ENCODE data around the gene OR2V2.
A peak's percentile ranks its signal among the peaks of the same experiment; 100 is the strongest.

OR2V2 gene

GRCh38 chr5:181192337-181193046 lies 45.1 kb downstream of the OR2V2 start:
- Histone ChIP-seq H3K27me3 (ENCODE audit: insufficient read depth, poor library complexity, severe bottlenecking) (no peaks in the 10 kb centered on the region), H3K27ac (replicated peaks) (peak overlapping the region; percentile 81), H3K4me3 (replicated peaks; ENCODE audit: insufficient read depth, low read length) (peak overlapping the region; percentile 86)
- DNase-seq (ENCODE audit: low read depth in 1 of 2, low spot score in 1 of 2), result no peak
- no peak for TF ChIP-seq CTCF (IDR thresholded peaks at IDR 0.05; ENCODE audit: insufficient read depth, low read length)
- no peak for TF ChIP-seq GABPA (IDR thresholded peaks at IDR 0.05; ENCODE audit: low read depth)
- TF ChIP-seq, protein P1, sequence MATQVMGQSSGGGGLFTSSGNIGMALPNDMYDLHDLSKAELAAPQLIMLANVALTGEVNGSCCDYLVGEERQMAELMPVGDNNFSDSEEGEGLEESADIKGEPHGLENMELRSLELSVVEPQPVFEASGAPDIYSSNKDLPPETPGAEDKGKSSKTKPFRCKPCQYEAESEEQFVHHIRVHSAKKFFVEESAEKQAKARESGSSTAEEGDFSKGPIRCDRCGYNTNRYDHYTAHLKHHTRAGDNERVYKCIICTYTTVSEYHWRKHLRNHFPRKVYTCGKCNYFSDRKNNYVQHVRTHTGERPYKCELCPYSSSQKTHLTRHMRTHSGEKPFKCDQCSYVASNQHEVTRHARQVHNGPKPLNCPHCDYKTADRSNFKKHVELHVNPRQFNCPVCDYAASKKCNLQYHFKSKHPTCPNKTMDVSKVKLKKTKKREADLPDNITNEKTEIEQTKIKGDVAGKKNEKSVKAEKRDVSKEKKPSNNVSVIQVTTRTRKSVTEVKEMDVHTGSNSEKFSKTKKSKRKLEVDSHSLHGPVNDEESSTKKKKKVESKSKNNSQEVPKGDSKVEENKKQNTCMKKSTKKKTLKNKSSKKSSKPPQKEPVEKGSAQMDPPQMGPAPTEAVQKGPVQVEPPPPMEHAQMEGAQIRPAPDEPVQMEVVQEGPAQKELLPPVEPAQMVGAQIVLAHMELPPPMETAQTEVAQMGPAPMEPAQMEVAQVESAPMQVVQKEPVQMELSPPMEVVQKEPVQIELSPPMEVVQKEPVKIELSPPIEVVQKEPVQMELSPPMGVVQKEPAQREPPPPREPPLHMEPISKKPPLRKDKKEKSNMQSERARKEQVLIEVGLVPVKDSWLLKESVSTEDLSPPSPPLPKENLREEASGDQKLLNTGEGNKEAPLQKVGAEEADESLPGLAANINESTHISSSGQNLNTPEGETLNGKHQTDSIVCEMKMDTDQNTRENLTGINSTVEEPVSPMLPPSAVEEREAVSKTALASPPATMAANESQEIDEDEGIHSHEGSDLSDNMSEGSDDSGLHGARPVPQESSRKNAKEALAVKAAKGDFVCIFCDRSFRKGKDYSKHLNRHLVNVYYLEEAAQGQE (IDR thresholded peaks at IDR 0.05; ENCODE audit: insufficient replicate concordance, low read depth), result no peak
- no peak for TF ChIP-seq POLR2AphosphoS5 (IDR thresholded peaks at IDR 0.05; ENCODE audit: low read depth)
- no peak for TF ChIP-seq SPI1 (IDR thresholded peaks at IDR 0.05; ENCODE audit: borderline replicate concordance, low read depth)

DNA sequence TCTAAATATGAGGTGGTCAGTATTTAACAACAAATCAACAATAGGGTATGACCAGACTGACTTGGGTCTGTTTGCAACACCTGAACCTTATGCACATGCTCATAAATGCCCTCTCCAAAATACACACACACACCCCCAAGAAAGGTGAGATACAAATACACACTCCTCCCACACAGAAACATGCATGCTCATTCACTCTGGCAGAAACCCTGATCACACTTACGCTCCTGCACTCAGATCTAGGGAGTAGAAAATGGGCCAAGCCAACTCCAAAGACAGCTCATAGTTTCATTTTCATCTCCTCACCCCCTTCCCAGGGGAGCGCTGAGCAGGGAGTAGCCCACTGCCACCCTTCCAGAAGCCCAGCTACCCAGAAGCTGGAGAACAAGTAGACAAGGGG lies 46.3 kb downstream of the OR2V2 start:
- H3K27me3 ChIP-seq (ENCODE audit: insufficient read depth, poor library complexity, severe bottlenecking), result no peaks in the 10 kb centered on the region
- H3K27ac ChIP-seq (replicated peaks), result no peak overlapping the region
- TF ChIP-seq, protein P1 (IDR thresholded peaks at IDR 0.05; ENCODE audit: insufficient replicate concordance, low read depth), result no peak
- no peak for TF ChIP-seq CTCF (IDR thresholded peaks at IDR 0.05; ENCODE audit: insufficient read depth, low read length)
- TF ChIP-seq SPI1 (IDR thresholded peaks at IDR 0.05; ENCODE audit: borderline replicate concordance, low read depth), result no peak
- TF ChIP-seq GABPA (IDR thresholded peaks at IDR 0.05; ENCODE audit: low read depth), result no peak
- no peak for TF ChIP-seq POLR2AphosphoS5 (IDR thresholded peaks at IDR 0.05; ENCODE audit: low read depth)
- no peak overlapping the region for H3K4me3 ChIP-seq (replicated peaks; ENCODE audit: insufficient read depth, low read length)
- no peak for DNase-seq (ENCODE audit: low read depth in 1 of 2, low spot score in 1 of 2)

- no peak overlapping the region for H3K27ac ChIP-seq (replicated peaks)
- H3K27me3 ChIP-seq (ENCODE audit: insufficient read depth, poor library complexity, severe bottlenecking), result no peaks in the 10 kb centered on the region
- DNase-seq (ENCODE audit: low read depth in 1 of 2, low spot score in 1 of 2), result no peak
- no peak for TF ChIP-seq POLR2AphosphoS5 (IDR thresholded peaks at IDR 0.05; ENCODE audit: low read depth)
- no peak for TF ChIP-seq GABPA (IDR thresholded peaks at IDR 0.05; ENCODE audit: low read depth)
- TF ChIP-seq CTCF (IDR thresholded peaks at IDR 0.05; ENCODE audit: insufficient read depth, low read length), result no peak
- TF ChIP-seq, protein P1 (IDR thresholded peaks at IDR 0.05; ENCODE audit: insufficient replicate concordance, low read depth), result no peak
- TF ChIP-seq SPI1 (IDR thresholded peaks at IDR 0.05; ENCODE audit: borderline replicate concordance, low read depth), result no peak
- H3K4me3 ChIP-seq (replicated peaks; ENCODE audit: insufficient read depth, low read length), result no peak overlapping the region
Observed at GRCh38 chr5:181194489-181195248, 47.3 kb downstream of the OR2V2 start.
